Activated T-cell treated with anti-CD3 and anti-CD28 coated beads, Interleukin-2, amount 50 U/mL, for 24 hours (primary cell): ENCODE data around the gene CEND1.

ENCODE experiments used
- DNase-seq: peaks from one replicate; pipeline ENCODE4 v3.0.0-alpha.2; 2020
- H3K27ac Mint-ChIP-seq: 2 replicates; pipeline ENCODE4 v1.8.0; 2020; ENCODE audit warnings: mild to moderate bottlenecking, mixed read lengths
- H3K27me3 Mint-ChIP-seq: 2 replicates; pipeline ENCODE4 v1.8.0; 2020; ENCODE audit warnings: mixed read lengths
- H3K36me3 Mint-ChIP-seq: 2 replicates; pipeline ENCODE4 v1.8.0; 2020; ENCODE audit warnings: low read depth, mixed read lengths
- H3K4me1 Mint-ChIP-seq: 2 replicates; pipeline ENCODE4 v1.8.0; 2020; ENCODE audit warnings: low read depth, mixed read lengths
- H3K4me3 Mint-ChIP-seq: 2 replicates; pipeline ENCODE4 v1.8.0; 2020; ENCODE audit warnings: mild to moderate bottlenecking, moderate library complexity, mixed read lengths
- H3K9me3 Mint-ChIP-seq: 2 replicates; pipeline ENCODE4 v1.8.0; 2020; ENCODE audit warnings: mixed read lengths

CEND1 gene

GRCh38 chr11:773830-774229, 16.1 kb downstream of the CEND1 start:
- Mint-ChIP-seq H3K4me3 (no peak overlapping the region), H3K9me3 (no peaks in the 10 kb centered on the region), H3K36me3 (peaks cover 68% of the 10 kb centered on the region), H3K27ac (no peak overlapping the region), H3K27me3 (no peaks in the 10 kb centered on the region), H3K4me1 (peaks cover 21% of the 10 kb centered on the region)
- no peak for DNase-seq

- Mint-ChIP-seq H3K27ac (no peak overlapping the region), H3K27me3 (no peaks in the 10 kb centered on the region), H3K36me3 (peaks cover 64% of the 10 kb centered on the region), H3K4me1 (peaks cover 21% of the 10 kb centered on the region), H3K9me3 (no peaks in the 10 kb centered on the region), H3K4me3 (no peak overlapping the region)
- DNase-seq, result no peak
Measured at GRCh38 chr11:773425-773824, 16.5 kb downstream of the CEND1 start.

GRCh38 chr11:772429-773390, 17.2 kb downstream of the CEND1 start:
- DNase-seq, result no peak
- Mint-ChIP-seq H3K27ac (no peak overlapping the region), H3K27me3 (no peaks in the 10 kb centered on the region), H3K9me3 (no peaks in the 10 kb centered on the region), H3K36me3 (peaks cover 68% of the 10 kb centered on the region), H3K4me3 (no peak overlapping the region), H3K4me1 (peaks cover 21% of the 10 kb centered on the region)

GRCh38 chr11:771617-772204, 18.2 kb downstream of the CEND1 start:
- peaks cover 78% of the 10 kb centered on the region for H3K36me3 Mint-ChIP-seq
- H3K9me3 Mint-ChIP-seq, result no peaks in the 10 kb centered on the region
- H3K27me3 Mint-ChIP-seq, result no peaks in the 10 kb centered on the region
- H3K27ac Mint-ChIP-seq, result no peak overlapping the region
- no peak overlapping the region for H3K4me3 Mint-ChIP-seq
- DNase-seq, result no peak
- peaks cover 30% of the 10 kb centered on the region for H3K4me1 Mint-ChIP-seq

- DNase-seq, result no peak
- no peaks in the 10 kb centered on the region for H3K27me3 Mint-ChIP-seq
- H3K9me3 Mint-ChIP-seq, result no peaks in the 10 kb centered on the region
- H3K36me3 Mint-ChIP-seq, result peaks cover 81% of the 10 kb centered on the region
- H3K27ac Mint-ChIP-seq, result no peak overlapping the region
- no peak overlapping the region for H3K4me3 Mint-ChIP-seq
- peaks cover 30% of the 10 kb centered on the region for H3K4me1 Mint-ChIP-seq
Measured at GRCh38 chr11:770642-771616, 19.0 kb downstream of the CEND1 start.

- peaks cover 22% of the 10 kb centered on the region for H3K4me1 Mint-ChIP-seq
Measured at GRCh38 chr11:769887-770641, 19.8 kb downstream of the CEND1 start.

GRCh38 chr11:767238-767637, 22.7 kb downstream of the CEND1 start:
- peaks cover 87% of the 10 kb centered on the region for H3K36me3 Mint-ChIP-seq
- H3K27me3 Mint-ChIP-seq, result no peaks in the 10 kb centered on the region
- H3K4me3 Mint-ChIP-seq, result no peak overlapping the region
- H3K4me1 Mint-ChIP-seq, result peaks cover 16% of the 10 kb centered on the region
- no peaks in the 10 kb centered on the region for H3K9me3 Mint-ChIP-seq
- peak overlapping the region; percentile 69 for H3K27ac Mint-ChIP-seq
- no peak for DNase-seq

More at GRCh38 chr11:769887-770641, 19.8 kb downstream of the CEND1 start:
- Mint-ChIP-seq H3K9me3 (no peaks in the 10 kb centered on the region), H3K36me3 (peaks cover 84% of the 10 kb centered on the region), H3K27ac (peak overlapping the region; percentile 6), H3K4me3 (no peak overlapping the region), H3K27me3 (no peaks in the 10 kb centered on the region)
- no peak for DNase-seq

GRCh38 chr11:766936-767210, 23.0 kb downstream of the CEND1 start:
- Mint-ChIP-seq H3K4me3 (no peak overlapping the region), H3K27me3 (no peaks in the 10 kb centered on the region), H3K4me1 (peaks cover 16% of the 10 kb centered on the region), H3K36me3 (peaks cover 90% of the 10 kb centered on the region), H3K9me3 (no peaks in the 10 kb centered on the region), H3K27ac (peak overlapping the region; percentile 69)
- DNase-seq, result no peak

- DNase-seq, result no peak
- Mint-ChIP-seq H3K4me3 (no peak overlapping the region), H3K9me3 (no peaks in the 10 kb centered on the region), H3K36me3 (peaks cover 90% of the 10 kb centered on the region), H3K4me1 (peaks cover 16% of the 10 kb centered on the region), H3K27ac (peak overlapping the region; percentile 67), H3K27me3 (no peaks in the 10 kb centered on the region)
Measured at GRCh38 chr11:766106-766935, 23.6 kb downstream of the CEND1 start.

GRCh38 chr11:765802-766091, 24.1 kb downstream of the CEND1 start:
- peak overlapping the region; percentile 67 for H3K27ac Mint-ChIP-seq
- peaks cover 16% of the 10 kb centered on the region for H3K4me1 Mint-ChIP-seq
- no peaks in the 10 kb centered on the region for H3K27me3 Mint-ChIP-seq
- DNase-seq, result no peak
- H3K9me3 Mint-ChIP-seq, result no peaks in the 10 kb centered on the region
- H3K36me3 Mint-ChIP-seq, result peaks cover 90% of the 10 kb centered on the region
- no peak overlapping the region for H3K4me3 Mint-ChIP-seq

- DNase-seq, result peak; percentile 74
- no peaks in the 10 kb centered on the region for H3K27me3 Mint-ChIP-seq
- H3K27ac Mint-ChIP-seq, result peak overlapping the region; percentile 72
- peaks cover 89% of the 10 kb centered on the region for H3K36me3 Mint-ChIP-seq
- no peaks in the 10 kb centered on the region for H3K9me3 Mint-ChIP-seq
- peaks cover 17% of the 10 kb centered on the region for H3K4me1 Mint-ChIP-seq
- H3K4me3 Mint-ChIP-seq, result no peak overlapping the region
Measured at GRCh38 chr11:765025-765801, 24.7 kb downstream of the CEND1 start.

- no peaks in the 10 kb centered on the region for H3K27me3 Mint-ChIP-seq
- peaks cover 22% of the 10 kb centered on the region for H3K4me1 Mint-ChIP-seq
- H3K4me3 Mint-ChIP-seq, result no peak overlapping the region
- peak overlapping the region; percentile 72 for H3K27ac Mint-ChIP-seq
- peaks cover 89% of the 10 kb centered on the region for H3K36me3 Mint-ChIP-seq
- no peaks in the 10 kb centered on the region for H3K9me3 Mint-ChIP-seq
- no peak for DNase-seq
Measured at GRCh38 chr11:764322-765024, 25.4 kb downstream of the CEND1 start.
